ENCODE data around the gene ESRRG.

GRCh38 chr1:216740331-216740730 lies 17.1 kb upstream of the ESRRG start:
- TF ChIP-seq CTCF (IDR thresholded peaks at IDR 0.05; ENCODE audit: borderline replicate concordance, extremely low read depth, low read length, poor library complexity, severe bottlenecking), result no peak
- TF ChIP-seq EZH2 (IDR thresholded peaks at IDR 0.05; ENCODE audit: borderline replicate concordance, low read depth, low read length, severe bottlenecking), result no peak

All from DND-41 (cell line).